Fibroblast of skin of abdomen (primary cell): ENCODE measurements around the gene AKAP13.

Experiments
- DNase-seq: peaks from one replicate; pipeline ENCODE4 v3.0.0-alpha.2; 2013

Gene AKAP13

DNA sequence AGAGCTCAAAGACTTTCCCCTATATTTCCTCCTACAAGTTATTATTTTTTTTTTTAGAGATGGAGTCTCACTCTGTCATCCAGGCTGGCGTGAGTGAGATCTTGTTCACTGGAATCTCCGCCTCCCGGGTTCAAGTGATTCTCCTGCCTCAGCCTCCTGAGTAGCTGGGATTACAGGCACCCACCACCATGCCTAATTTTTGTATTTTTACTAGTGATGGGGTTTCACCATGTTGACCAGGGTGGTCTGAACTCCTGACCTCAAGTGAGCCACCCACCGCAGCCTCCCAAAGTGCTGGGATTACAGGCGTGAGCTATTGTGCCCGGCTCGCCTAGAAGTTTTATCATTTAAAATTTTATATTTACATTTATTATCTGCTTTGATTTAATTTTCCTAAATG is 5.9 kb downstream of the AKAP13 start:
- DNase-seq: no peak

DNA sequence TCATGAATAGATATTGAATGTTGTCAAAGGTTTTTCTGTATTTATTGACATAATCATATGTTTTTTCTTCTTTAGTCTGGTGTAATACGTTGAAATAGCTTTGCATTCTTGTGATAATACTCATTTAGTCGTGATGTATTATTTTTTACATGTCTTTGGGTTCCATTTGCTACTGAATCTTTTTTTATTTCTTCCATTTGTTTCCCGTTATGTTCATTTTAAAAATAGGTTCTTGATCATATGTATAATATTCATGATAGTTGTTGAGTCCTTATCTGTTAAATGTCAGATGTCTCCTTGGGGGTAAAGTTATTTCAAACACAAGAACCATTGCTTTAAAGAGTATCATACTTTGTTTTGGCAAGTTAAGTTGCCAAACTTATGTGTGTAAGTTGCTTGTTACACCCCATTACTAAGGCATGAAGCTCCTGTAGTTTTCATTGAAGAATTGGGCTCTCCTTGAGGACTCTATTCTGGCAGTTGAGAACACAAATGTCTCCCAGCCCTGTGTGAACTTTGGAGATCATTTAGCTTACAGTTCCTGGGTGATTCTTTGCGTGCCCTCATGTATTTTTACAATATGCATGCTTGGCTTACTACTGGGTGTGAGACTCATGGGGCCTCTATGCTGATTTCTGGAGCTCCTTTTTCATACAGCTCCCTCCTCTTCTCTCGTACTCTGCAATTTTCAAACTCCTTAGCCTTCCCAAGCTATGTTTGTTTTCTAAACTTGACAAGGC is 8.3 kb downstream of the AKAP13 start:
- peak; percentile 44 for DNase-seq

DNA sequence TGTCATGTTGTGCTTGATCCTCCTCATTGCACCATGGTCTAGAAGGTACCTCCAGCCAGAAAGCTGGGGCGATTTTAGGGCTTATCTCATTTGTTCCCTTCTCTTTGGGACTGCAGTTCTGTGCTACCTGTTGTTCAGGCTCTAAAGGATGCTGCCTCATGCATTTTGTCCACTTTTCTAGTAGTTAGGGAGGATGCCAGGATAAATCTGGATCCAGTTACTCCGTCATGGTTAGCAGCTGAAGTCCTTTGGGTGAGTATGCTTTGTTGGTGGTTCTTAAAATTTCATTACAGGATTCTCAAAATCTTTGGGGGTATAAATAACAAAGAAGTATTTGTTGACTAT is 8.9 kb downstream of the AKAP13 start:
- no peak for DNase-seq

DNA sequence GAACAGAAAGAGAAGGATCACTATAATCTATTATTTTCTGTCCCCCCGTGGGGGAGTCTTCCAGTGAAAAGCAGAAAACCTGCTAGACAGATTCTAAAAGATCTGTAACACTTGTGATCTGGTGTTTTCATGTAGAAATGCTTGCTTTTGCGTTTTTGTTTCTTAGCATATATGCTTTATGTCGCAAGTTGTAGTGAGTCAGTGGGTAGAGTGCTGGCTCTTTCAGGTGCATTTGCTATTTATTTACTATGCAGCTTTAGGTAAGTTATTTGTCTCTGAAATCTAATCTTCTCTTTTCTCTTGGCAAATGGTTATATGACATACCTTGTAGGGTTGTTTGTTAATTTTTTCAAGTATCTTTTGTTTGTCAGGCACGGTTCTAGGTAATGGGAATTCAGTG is 9.4 kb downstream of the AKAP13 start:
- DNase-seq: no peak

DNA sequence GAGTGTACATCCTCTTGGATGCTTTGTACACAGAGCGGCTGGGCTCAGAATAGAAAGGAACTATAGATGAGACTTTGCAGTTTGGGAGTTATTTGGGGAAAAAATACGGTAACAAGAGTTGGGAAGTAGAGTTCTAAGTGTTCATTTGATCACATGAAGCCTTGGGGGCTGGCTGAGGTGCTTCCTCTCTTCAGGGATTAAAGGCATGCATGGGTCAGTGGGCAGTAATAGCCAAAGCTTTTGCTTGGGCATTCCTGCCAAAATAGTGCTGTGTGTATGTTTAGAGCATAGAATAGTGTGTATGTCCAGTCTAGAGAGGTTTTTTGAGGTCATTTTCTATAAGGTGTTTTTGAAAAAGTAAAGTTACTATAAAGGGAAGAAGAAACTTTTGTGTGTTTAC is 12.8 kb downstream of the AKAP13 start:
- no peak for DNase-seq

DNA sequence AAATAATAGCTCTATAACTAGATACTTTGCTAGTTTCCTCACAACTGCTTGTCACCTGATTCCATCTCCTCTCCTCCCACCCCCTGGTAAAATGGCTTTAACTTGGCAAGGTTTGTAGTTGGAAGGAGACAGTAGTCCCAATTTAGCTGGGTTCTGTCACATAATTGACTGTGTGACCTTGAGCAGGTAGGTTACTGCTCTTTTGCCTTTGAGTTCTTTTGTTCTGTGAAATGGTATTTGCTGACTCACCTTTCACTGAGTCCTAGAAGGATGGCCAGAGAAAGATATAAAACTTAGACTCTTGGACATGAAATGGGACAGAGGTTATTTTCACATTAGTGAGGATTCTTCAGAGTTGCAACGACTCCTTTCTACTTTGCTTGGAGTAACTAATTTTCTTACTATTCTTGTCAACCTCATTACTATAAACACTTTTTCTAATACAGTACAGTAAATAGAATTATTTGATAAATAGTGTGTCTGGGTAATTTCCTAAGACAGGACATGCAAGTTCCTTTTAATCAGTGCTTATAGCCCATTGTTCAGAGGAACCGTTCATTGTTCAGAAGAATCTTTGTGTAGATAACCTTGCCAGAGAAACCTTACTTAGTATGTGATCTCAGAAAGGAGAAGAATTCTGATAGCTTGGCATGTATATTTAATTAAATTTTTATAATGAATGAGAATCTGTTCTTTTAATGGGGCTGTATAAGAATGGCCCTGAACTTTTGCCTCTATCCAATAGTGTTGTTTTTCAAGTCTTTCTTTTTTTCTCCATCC is 14.3 kb downstream of the AKAP13 start:
- no peak for DNase-seq

DNA sequence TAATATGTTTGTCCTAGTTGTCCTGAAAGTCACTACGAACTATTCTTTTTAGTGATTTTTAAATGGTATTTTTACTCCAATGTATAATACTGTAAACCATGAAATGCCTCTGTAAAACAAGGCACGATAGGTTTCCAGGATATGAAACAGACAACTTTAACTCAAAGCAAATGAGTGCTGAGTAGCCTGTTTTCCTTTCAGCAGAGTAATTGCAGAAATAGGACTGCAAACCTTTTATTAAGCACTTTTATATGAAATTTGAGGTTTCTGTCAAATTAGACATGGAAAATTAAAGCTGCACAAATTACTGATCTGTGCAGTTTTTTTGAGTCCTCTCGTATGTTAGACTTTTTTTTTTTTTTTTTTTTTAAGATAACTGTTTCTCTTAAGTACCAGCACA is 16.2 kb downstream of the AKAP13 start:
- no peak for DNase-seq

DNA sequence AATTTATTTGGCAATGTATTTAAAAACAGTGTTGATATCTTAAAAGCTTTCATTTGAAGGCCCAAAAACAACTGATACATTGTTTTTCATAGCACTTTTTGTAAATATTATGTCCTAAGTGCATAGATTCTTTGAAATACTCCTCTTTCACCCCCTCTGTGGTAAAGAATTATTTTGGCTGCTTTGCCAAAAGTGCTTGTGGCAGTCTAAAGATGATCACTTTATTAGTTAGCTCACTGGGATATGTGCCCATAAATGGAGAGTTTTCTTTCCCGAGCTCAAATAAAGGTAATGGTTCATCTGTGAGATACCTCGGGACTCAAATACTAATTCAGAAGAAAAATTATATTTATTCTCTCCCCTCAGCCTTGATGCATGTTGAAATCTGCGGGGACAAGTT is 16.7 kb downstream of the AKAP13 start:
- no peak for DNase-seq

DNA sequence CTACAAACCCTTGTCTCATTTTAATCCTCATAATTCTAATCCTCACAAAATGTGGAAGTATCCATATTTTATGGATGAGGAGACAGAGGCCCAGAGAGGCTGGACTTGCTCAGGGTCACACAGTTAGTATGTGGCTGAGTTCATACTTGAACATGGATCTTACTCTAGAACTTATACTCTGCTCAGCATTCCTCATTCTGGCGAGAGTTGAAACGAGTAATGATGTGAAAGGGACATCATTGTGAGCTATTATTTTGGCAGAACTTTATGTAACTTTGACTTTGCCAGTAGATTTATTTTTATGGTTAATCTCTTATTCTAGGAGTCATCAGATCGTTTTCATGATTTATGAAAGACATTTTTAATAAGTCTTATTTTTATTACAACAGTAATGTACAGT is 17.5 kb downstream of the AKAP13 start:
- DNase-seq: no peak

DNA sequence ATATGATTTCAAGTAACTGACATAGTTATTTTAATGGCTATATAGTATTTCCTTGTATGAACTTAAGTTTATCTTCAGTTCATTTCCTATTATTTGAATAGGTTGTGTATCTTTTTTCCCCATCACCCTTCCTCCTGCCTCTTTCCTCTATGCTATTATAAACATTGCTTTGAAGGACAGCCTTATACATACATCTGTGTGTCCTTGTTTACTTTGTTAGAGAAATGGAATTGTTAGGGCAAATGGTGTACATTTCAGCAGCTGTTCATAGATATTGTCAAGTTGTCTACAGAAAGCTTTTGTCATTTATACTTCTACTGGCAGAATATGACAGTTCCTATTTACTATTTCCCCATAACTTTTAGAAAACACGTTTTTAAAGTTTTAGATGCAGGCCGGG is 18.4 kb downstream of the AKAP13 start:
- DNase-seq: no peak

DNA sequence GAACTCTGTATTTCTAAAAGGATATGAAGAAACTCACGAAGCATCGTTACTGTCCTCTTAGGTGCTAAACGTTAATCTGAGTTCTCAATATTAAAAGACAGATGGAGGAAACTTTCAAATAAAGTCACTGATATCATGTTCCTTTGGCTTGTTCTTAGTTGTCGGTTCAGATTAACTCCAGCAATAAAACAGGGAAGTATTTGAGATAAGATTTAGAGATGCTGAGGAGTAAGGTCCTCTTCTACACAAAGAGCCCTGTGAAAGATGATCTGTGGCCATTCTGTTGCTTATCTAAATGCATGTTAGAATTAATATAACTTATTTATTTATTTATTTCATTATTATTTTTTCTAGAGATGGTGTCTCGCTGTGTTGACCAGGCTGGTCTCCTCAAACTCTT is 19.2 kb downstream of the AKAP13 start:
- DNase-seq: no peak

DNA sequence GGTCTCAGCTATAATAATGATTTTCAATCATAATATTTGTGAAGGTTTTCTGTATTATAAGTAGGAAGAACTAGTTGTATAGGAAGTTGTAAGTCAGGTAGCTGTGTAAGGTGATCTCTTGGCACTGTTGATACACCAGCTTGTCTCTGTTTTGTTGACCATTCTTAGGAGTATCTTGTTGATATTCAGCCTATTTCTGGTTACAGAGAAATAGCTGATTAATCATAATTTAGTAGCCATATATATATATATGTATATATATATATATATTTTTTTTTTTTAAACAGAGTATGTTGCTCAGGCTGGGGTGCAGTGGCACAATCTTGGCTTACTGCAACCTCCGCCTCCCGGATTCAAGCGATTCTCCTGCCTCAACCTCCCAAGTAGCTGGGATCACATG is 20.2 kb downstream of the AKAP13 start:
- no peak for DNase-seq

DNA sequence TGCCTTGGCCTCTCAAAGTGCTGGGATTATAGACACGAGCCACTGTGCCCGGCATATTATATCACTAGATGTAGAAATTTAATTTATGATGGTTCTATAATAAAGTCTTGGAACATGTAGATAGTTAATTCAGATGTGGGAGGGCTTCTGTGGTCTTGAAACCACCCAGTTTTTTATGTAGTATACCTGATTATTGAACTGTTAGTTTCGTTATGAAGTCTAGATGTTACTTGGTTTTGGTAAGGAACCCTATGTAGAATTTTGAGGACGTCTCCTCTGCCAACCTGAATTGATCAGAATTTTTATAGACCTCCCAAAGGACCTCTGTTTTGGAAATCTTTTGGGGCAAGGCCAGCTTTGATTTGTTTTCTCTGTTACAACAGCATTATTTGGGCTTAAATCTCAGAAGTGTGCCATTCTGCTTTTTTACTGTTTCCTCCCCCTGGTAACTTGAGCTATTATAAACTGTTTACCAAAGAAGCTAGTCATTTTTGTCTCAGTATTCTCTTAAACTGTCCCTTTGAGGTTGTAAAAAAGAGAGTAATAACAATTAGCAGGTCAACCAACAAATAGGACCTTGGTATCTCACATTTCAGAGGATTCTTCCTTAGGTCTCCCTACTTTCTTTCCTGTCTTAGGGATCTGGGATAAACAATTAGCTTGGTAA is 20.8 kb downstream of the AKAP13 start:
- no peak for DNase-seq

DNA sequence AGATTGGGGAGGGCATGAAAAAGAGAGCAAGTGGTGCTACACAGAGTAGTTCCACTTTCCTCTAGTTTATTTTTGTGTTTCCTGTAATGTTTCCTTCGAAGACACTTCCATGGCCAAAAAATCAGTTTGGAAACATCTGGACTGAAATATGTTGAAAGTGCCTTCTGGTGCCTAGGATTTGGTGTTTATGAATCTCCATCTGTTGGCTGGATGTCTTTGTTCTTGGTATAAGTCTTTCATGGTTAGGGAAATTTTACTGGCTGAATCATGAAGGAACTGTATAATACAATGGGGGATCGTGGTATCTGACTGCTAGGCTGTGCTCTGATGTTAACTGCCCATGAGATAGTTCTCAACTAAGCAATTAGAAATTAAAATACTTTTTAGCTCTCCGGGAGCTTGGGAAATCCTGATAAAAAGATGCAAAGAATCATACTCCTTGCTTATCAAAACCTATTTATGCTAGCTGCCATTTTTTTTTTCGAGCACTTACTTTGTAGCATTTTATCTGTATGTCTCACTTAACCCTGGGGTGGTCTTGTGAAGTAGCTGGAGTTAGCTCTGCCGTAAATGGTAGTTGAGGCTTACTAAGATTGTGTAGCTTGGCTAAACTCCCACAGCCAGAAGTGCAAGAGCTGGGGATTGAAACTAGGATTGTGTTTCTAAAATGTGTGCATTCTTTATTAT is 21.9 kb downstream of the AKAP13 start:
- DNase-seq: peak; percentile 64

DNA sequence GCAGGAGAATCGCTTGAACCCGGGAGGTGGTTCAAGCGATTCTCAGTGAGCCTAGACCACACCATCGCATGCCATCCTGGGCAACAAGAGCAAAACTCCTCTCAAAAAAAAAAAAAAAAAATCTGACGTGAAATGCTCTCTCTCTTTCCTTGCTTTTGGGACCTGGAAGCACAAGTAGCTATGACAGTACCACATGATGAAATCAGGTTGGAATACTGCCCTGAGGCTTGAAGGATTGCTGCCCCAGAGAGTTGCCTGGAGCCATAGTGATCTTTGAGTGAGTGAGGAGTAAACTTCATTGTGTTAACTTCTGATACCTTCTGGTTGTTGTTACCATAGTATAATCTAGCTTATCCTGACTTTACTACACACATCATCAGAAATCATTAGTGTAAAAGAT is 23.3 kb downstream of the AKAP13 start:
- DNase-seq: peak; percentile 70

DNA sequence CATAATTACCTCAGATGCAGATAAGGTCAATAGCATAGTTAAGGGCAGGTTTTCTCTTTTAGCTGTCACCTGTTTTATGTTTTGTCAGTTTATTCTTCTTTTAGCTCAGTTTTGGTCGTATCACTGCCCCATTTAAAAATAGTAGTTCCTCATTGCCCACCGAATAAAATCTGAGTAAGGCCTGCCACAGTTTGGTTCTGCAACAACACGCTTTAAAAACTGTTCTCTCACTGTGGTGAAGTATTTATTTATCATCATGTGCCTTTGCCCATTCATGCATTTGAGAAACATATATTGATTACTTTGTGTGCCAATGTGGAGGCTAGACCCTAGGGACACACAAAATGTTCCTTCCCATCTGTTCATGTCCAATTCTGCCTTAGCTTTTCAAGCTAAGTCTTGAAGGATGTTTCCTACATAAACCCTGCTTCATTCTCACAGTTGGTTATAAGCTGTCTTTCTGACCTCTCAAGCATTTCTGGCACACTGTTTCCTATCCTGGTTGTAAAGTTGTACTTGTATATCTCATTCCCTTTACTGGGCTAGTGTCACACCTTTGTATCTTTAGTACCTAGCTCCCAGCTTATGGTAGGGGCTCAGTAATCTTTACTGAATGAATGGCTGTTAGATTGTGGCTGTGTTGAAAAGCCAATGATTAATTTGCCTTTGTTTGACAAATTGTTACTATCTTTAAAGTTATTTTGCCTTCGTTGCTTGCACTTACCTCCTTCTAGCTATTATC is 23.9 kb downstream of the AKAP13 start:
- no peak for DNase-seq

DNA sequence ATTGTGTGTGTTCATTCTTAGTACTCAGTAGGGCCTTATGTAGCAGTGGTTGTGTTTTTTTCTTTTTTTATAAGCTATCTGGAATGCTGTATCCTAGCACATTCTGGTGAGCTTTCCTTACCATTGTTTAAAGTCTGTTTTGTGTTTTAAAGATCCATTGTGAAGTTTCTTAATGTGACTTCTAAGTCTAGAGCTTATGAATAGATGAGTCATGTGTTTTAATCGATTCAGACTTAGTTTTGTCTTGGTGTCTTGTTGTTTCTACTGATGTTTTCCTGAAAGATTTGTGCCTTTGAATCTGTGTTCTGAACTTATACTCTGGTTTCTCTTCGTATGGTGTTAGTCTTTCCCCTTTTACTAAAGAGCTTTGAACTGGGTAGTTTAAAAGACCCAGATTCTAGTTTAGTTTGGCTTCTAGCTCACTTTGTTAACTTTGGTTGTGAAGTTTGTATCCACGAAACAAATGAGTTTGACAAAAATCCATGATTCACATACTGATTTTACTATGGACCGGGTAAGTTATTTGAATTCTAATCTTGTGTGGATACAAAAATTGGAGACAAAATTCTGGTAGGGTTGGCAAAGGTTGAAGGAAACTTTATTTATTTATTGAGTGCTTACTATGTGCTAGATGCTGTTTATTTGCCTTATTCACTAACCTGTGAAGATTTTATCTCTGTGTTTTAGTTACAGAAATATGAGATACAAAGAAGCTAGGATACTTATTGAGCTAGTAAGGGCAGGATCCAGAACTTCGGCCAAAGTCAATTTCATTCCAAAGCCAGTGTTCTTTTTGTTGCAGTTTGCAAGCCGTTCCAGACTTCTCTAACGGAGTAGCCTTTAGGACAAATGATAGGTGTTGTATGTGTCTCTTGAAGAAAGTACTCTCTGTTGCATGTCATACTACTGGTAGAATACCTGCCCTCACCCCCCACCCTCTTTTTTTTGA is 24.8 kb downstream of the AKAP13 start:
- peak; percentile 49 for DNase-seq

DNA sequence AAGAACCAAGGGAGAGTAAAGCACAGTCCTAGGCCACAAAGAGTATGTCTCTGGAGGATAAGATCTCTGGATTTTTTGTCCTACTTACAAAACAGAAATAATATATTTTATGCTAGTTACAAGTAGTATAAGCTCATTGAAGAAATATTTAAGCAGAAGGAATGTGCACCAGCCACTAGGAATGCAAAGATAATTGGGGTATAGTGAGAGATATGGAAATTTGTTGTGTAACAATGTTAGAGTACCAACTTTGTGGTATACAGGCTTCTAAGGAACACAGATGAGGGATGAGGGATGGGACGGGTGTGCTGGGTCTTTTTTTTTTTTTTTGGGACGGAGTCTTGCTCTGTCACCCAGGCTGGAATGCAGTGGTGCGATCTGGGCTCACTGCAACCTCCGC is 26.5 kb downstream of the AKAP13 start:
- DNase-seq: peak; percentile 79

DNA sequence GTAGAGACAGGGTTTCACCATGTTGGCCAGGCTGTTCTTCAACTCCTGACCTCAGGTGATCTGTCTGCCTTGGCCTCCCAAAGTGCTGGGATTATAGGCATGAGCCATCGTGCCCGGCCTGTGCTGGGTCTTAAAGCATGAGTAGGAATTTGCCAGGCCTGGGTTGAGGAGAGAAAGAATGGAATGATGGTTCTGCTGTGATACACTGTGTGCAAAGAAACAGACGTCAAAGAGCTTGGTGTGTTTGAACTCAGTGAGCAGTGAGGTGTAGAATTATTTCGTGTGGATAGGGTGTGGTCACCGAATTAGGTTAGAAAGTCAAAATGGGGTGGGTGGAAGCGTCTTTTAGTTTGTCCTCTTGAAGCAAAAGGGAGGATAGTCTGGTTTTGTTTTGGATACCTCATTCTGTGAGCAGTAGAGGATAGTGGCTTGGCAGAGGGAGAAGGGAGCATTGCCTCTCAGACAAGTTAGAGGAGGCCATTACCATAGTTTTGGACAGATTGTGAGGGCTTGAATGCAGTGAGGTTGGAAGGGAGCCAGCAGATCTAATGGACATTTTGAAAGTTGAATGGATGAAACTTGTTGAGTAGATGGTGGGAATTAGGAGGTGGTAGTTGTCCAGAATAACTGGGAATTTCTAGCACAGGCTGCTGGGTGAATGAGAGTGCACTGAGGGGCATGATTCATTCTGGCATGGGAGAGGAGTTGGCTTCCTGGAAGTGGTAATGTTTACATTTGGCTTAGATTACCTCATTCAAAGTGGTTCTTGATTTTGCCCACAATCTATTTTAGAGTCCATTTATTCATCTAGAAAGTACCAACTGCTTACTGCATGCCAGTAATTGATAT is 27.2 kb downstream of the AKAP13 start:
- peak; percentile 71 for DNase-seq

DNA sequence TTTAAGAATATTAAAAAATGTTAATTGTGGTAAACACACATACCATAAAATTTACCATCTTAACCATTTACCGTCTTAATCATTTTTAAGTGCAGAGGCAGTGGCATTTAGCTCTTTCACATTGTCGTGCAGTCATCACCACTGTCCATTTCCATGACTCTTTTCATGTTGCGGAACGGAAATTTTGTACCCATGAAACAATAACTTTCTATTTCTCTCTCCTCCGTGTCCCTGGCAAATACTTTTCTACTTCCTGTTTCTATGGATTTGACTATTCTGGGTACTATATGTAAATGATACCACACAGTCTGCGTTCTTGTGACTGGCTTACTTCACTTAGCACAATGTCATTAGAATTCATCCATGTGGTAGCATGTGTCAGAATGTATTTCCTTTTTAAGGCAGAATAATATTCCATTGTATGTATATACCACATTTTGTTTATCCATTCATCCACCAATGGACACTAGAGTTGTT is 27.9 kb downstream of the AKAP13 start:
- DNase-seq: no peak
